Heart left ventricle (tissue), 16 donors: ENCODE measurements around the gene TXNDC9. TPM values are rescaled to one million over a fixed set of nuclear protein-coding genes. Genes with fewer than 3 reads are reported as not detected.
"Not testable (repeated sequence)": the region's sequence is repeated elsewhere in the genome, so short reads cannot be mapped to it uniquely, and the experiment has no call there.

Experiments
- ATAC-seq, 4 donors: fragments of 200-7000 bp; cut with Tn5 transposase; one replicate each; pipeline ENCODE4 v1.9.1; 2020 to 2022; ENCODE audit warnings: moderate library complexity in 4 of 4, mild to moderate bottlenecking in 3 of 4, moderate number of reproducible peaks in 1 of 4
- DNase-seq, 5 donors: peaks; one replicate each; pipeline ENCODE4 v3.0.0-alpha.2; 2020
- H3K27ac ChIP-seq, 12 donors: fragments of 200-600 bp; sonication (generic) in 4 of 12; one replicate each; pipeline versions ENCODE4 v1.5.0 to v1.8.0; 2016 to 2022; ENCODE audit warnings: mild to moderate bottlenecking in 2 of 12
- H3K27me3 ChIP-seq, 9 donors: fragments of 200-600 bp; sonication (generic) in 2 of 9; one replicate each; pipeline versions ENCODE4 v1.5.1 to v1.8.0; 2016 to 2022; ENCODE audit warnings: mild to moderate bottlenecking in 3 of 9
- H3K36me3 ChIP-seq, 9 donors: fragments of 200-600 bp; sonication (generic) in 2 of 9; one replicate each; pipeline versions ENCODE4 v1.5.0 to v1.8.0; 2018 to 2022; ENCODE audit warnings: mild to moderate bottlenecking in 2 of 9
- H3K4me1 ChIP-seq, 12 donors: fragments of 200-600 bp; sonication (generic) in 4 of 12; one replicate each; pipeline versions ENCODE4 v1.5.0 to v1.8.0; 2016 to 2022; ENCODE audit warnings: mild to moderate bottlenecking in 3 of 12
- H3K4me3 ChIP-seq, 12 donors: fragments of 200-600 bp; sonication (generic) in 4 of 12; one replicate each; pipeline versions ENCODE4 v1.5.0 to v1.8.0; 2017 to 2022; ENCODE audit warnings: mild to moderate bottlenecking in 9 of 12, moderate library complexity in 4 of 12
- H3K9me3 ChIP-seq, 12 donors: fragments of 200-600 bp; sonication (generic) in 4 of 12; one replicate each; pipeline versions ENCODE4 v1.5.0 to v1.8.0; 2016 to 2022; ENCODE audit warnings: mild to moderate bottlenecking in 1 of 12
- CTCF ChIP-seq, 12 donors: fragments of 200-600 bp; sonication (generic) in 4 of 12; IDR thresholded peaks; one replicate each; pipeline versions ENCODE4 v1.5.0 to v1.8.0; 2018 to 2022; ENCODE audit warnings: antibody characterized with exemption in 12 of 12, mild to moderate bottlenecking in 5 of 12
- POLR2A ChIP-seq, 2 donors: fragments of 450-650 bp; IDR thresholded peaks; one replicate each; pipeline ENCODE4 v1.6.1; 2017; ENCODE audit warnings: antibody characterized with exemption in 2 of 2, mild to moderate bottlenecking in 2 of 2, moderate library complexity in 2 of 2
- WGBS, 4 donors: extraction: QIAGEN DNeasy Blood & Tissue Kit in 2 of 4; methylation state at CpG; one replicate each; pipeline versions ENCODE4 v1.1.5 to v1.1.7; 2013 to 2018; 5-methylcytosine and 5-hydroxymethylcytosine counted together
- intact Hi-C, 10 donors: fragments of 100-400 bp; cut with DNase I; formaldehyde crosslinking; loops; one replicate each; pipeline versions ENCODE4 v1.11.1 to v1.14.2; 2022
- polyA plus RNA-seq, 2 donors: library from polyadenylated mRNA; stranded (reverse); fragments of 200-250 nt; gene quantifications; one replicate each; pipeline ENCODE4 v1.2.3, GENCODE V29; 2013
- total RNA-seq, 9 donors: library from RNA; depleted of rRNA in 2 of 9; stranded (reverse); fragments of >200 nt in 2 of 9; fragmentation: NEBNext Ultra II Directional in 3 of 9; extraction: Animal tissue kit (Norgen Biotek cat#: 25700) in 3 of 9; gene quantifications; one replicate each; pipeline versions ENCODE4 v1.1.0 to v1.2.4, GENCODE V29; 2016 to 2023
- donor health status: ischemic (EF 13 %, LVEDD 7.1; RV severe dilation, severe dysfunction).
- donor health status: healthy with polysubstance abuse.
- donor health status: DM: no; HTN: yes; CAD: no.
- donor health status: DM: no; HTN: no; CAD: no.
- donor health status: ischemic (EF 25% LVEDD 6.9; RV normal size, moderate dysfunction).
- donor health status: ischemic (EF 25% LVEDD 5.7; RV mildly dilated, moderate dysfunction).
- donor health status: healthy.
- donor health status: DM: yes; HTN: yes; CAD: no.
- donor health status: ischemic (EF 35%, LVEDD 5.7; RV mildly dilated, moderate dysfunction).
- donor health status: nonischemic (EF 11% LVEDD 7.7; RV severe dilation, severe dysfunction).
- donor health status: DM: yes; HTN: yes; CAD: no.
- donor health status: PGD.
- donor health status: ischemic (EF 29% LVEDD 5.4; RV normal size, mild dysfunction).
- donor health status: nonischemic (EF 23%, LVEDD 6.1; RV moderate dilation, normal function).

The TXNDC9 gene
- total and polyA plus RNA-seq, 11 donors: 15.8 to 37.5 (median 22.7) TPM

- DNase-seq: no peak
- Histone ChIP-seq H3K27me3 (no peaks in the 10 kb centered on the region), H3K4me1 (no peaks in the 10 kb centered on the region), H3K27ac (no peak overlapping the region), H3K36me3 (peaks cover 0 to 100% (median 94%) of the 10 kb centered on the region in 9 donors), H3K4me3 (no peak overlapping the region), H3K9me3 (no peaks in the 10 kb centered on the region)
- TF ChIP-seq CTCF (IDR thresholded peaks at IDR 0.05) (no peak), POLR2A (IDR thresholded peaks at IDR 0.05) (no peak)
- intact Hi-C loops: no loop called here
- no peak for ATAC-seq
- 44 to 89% (median 83%) methylated on average over 2 of the region's 2 CpGs for WGBS, 4 donors
Observed at GRCh38 chr2:99365661-99366060, 29.5 kb upstream of the TXNDC9 start.

GRCh38 chr2:99356853-99357252 is 20.7 kb upstream of the TXNDC9 start:
- no peak overlapping the region for H3K4me3 ChIP-seq
- no peak for DNase-seq
- peaks cover 0 to 17% (median 14%) of the 10 kb centered on the region in 9 donors for H3K36me3 ChIP-seq

GRCh38 chr2:99354825-99355224 is 18.7 kb upstream of the TXNDC9 start:
- intact Hi-C loops, H3K9me3 ChIP-seq, ATAC-seq, H3K4me3 ChIP-seq, H3K36me3 ChIP-seq, DNase-seq, H3K27me3 ChIP-seq, H3K27ac ChIP-seq: not testable (repeated sequence)
- peaks cover 0 to 23% (median 6%) of the 10 kb centered on the region in 12 donors for H3K4me1 ChIP-seq
- WGBS, 4 donors: 92 to 97% (median 96%) methylated on average over 8 of the region's 8 CpGs

More at GRCh38 chr2:99356853-99357252, 20.7 kb upstream of the TXNDC9 start:
- H3K4me1 ChIP-seq: peaks cover 0 to 18% (median 6%) of the 10 kb centered on the region in 12 donors
- TF ChIP-seq CTCF (IDR thresholded peaks at IDR 0.05): no peak
- no peak for TF ChIP-seq POLR2A (IDR thresholded peaks at IDR 0.05)
- H3K27ac ChIP-seq: no peak overlapping the region
- H3K9me3 ChIP-seq: no peaks in the 10 kb centered on the region
- intact Hi-C loops: no loop called here
- no peaks in the 10 kb centered on the region for H3K27me3 ChIP-seq
- ATAC-seq: no peak

GRCh38 chr2:99354070-99354469 is 17.9 kb upstream of the TXNDC9 start:
- intact Hi-C loops: no loop called here
- ATAC-seq (no peak), DNase-seq (no peak)
- peaks cover 0 to 31% (median 6%) of the 10 kb centered on the region in 12 donors for H3K4me1 ChIP-seq
- H3K27me3 ChIP-seq: no peaks in the 10 kb centered on the region
- 89 to 98% (median 91%) methylated on average over 1 of the region's 1 CpG for WGBS, 4 donors
- H3K9me3 ChIP-seq: no peaks in the 10 kb centered on the region
- H3K27ac ChIP-seq: no peak overlapping the region
- H3K36me3 ChIP-seq: no peaks in the 10 kb centered on the region
- no peak for TF ChIP-seq CTCF (IDR thresholded peaks at IDR 0.05)
- TF ChIP-seq POLR2A (IDR thresholded peaks at IDR 0.05): no peak
- no peak overlapping the region for H3K4me3 ChIP-seq

- Histone ChIP-seq H3K4me3 (no peak overlapping the region), H3K36me3 (no peaks in the 10 kb centered on the region), H3K27me3 (no peaks in the 10 kb centered on the region), H3K27ac (no peak overlapping the region), H3K9me3 (no peaks in the 10 kb centered on the region), H3K4me1 (peaks cover 0 to 16% (median 3%) of the 10 kb centered on the region in 12 donors)
- no peak for TF ChIP-seq CTCF (IDR thresholded peaks at IDR 0.05)
- no peak for TF ChIP-seq POLR2A (IDR thresholded peaks at IDR 0.05)
- intact Hi-C loops: no loop called here
- ATAC-seq: no peak
- DNase-seq: no peak
Observed at GRCh38 chr2:99350194-99350593, 14.1 kb upstream of the TXNDC9 start.
